GM06990 (cell line): ENCODE measurements around the gene MMP20.

Experiments used
- DNase-seq: peaks from one replicate; pipeline ENCODE4 v3.0.0-alpha.2; 2011; ENCODE audit not compliant: insufficient read length; ENCODE audit errors: extremely low read depth
- H3K27me3 ChIP-seq: replicated peaks from 2 replicates; pipeline ENCODE4 v1.6.0; 2011; ENCODE audit warnings: low read length; ENCODE audit not compliant: control insufficient read depth, insufficient read depth
- H3K36me3 ChIP-seq: 2 replicates; pipeline ENCODE4 v1.5.1; 2011; ENCODE audit warnings: low read length; ENCODE audit not compliant: control insufficient read depth, insufficient read depth
- H3K4me3 ChIP-seq: replicated peaks from 2 replicates; pipeline ENCODE4 v1.5.1; 2011; ENCODE audit warnings: low read depth, mild to moderate bottlenecking, control low read depth, low read length
- CTCF ChIP-seq: IDR thresholded peaks from 2 replicates; pipeline ENCODE4 v1.5.1; 2011; ENCODE audit warnings: low read length, control low read depth, mild to moderate bottlenecking, inconsistent platforms; ENCODE audit not compliant: insufficient read depth, poor library complexity, severe bottlenecking

The MMP20 gene

GRCh38 chr11:102581066-102581465, 44.1 kb downstream of the MMP20 start:
- H3K27me3 ChIP-seq = no peaks in the 10 kb centered on the region
- no peak for TF ChIP-seq CTCF
- H3K36me3 ChIP-seq = no peaks in the 10 kb centered on the region
- H3K4me3 ChIP-seq = no peak overlapping the region
- no peak for DNase-seq

GRCh38 chr11:102580185-102580951, 44.8 kb downstream of the MMP20 start:
- no peak for TF ChIP-seq CTCF
- no peaks in the 10 kb centered on the region for H3K27me3 ChIP-seq
- H3K36me3 ChIP-seq = no peaks in the 10 kb centered on the region
- no peak for DNase-seq
- no peak overlapping the region for H3K4me3 ChIP-seq

- H3K27me3 ChIP-seq = no peaks in the 10 kb centered on the region
- no peak for DNase-seq
- H3K36me3 ChIP-seq = no peaks in the 10 kb centered on the region
- no peak for TF ChIP-seq CTCF
- H3K4me3 ChIP-seq = no peak overlapping the region
These were observed 47.4 kb downstream of the MMP20 start for GRCh38 chr11:102577723-102578122.

GRCh38 chr11:102577182-102577581, 48.0 kb downstream of the MMP20 start:
- Histone ChIP-seq H3K27me3 (no peaks in the 10 kb centered on the region), H3K36me3 (no peaks in the 10 kb centered on the region), H3K4me3 (no peak overlapping the region)
- peak; percentile 51 for DNase-seq
- no peak for TF ChIP-seq CTCF

- DNase-seq = no peak
These were observed 48.8 kb downstream of the MMP20 start for GRCh38 chr11:102576350-102576749.

More at GRCh38 chr11:102576350-102576749, 48.8 kb downstream of the MMP20 start:
- no peak for TF ChIP-seq CTCF
- no peaks in the 10 kb centered on the region for H3K36me3 ChIP-seq
- H3K27me3 ChIP-seq = no peaks in the 10 kb centered on the region
- H3K4me3 ChIP-seq = no peak overlapping the region
